ENCODE data around the gene ATP6V0E1. TPM values are rescaled to one million over a fixed set of nuclear protein-coding genes. Genes with fewer than 3 reads are reported as not detected.

The ATP6V0E1 gene
- total RNA-seq, 1 donor from 2014 or later, result 326 TPM

GRCh38 chr5:173011566-173011965 is 28.0 kb downstream of the ATP6V0E1 start:
- H3K4me1 ChIP-seq, result peaks cover 78% of the 10 kb centered on the region

DNA sequence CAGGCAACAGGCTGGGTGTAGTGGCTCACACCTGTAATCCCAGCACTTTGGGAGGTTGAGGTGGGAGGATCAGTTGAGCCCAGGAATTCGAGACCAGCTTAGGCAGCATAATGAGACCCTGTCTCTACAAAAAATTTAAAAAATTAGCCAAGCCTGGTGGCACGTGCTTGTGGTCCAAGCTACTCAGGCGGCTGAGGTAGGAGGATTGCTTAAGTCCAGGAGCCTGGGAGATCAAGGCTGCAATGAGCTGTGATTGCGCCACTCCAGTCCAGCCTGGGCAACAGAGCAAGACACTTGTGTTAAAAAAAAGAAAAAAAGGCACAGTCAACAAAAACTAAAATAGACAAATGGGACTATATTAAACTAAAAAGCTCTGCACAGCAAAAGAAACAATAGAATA is 29.3 kb downstream of the ATP6V0E1 start:
- H3K27ac ChIP-seq, result peak overlapping the region; percentile 61

More at GRCh38 chr5:173011566-173011965, 28.0 kb downstream of the ATP6V0E1 start:
- intact Hi-C loops (cut with DNase I), result no loop called here
- no peak for TF ChIP-seq CTCF (IDR thresholded peaks at IDR 0.05)
- Histone ChIP-seq H3K4me3 (no peak overlapping the region), H3K27me3 (no peaks in the 10 kb centered on the region), H3K9me3 (no peaks in the 10 kb centered on the region), H3K27ac (peak overlapping the region; percentile 66), H3K36me3 (no peaks in the 10 kb centered on the region)
- ATAC-seq, result peak; percentile 63
- DNase-seq, result no peak

DNA sequence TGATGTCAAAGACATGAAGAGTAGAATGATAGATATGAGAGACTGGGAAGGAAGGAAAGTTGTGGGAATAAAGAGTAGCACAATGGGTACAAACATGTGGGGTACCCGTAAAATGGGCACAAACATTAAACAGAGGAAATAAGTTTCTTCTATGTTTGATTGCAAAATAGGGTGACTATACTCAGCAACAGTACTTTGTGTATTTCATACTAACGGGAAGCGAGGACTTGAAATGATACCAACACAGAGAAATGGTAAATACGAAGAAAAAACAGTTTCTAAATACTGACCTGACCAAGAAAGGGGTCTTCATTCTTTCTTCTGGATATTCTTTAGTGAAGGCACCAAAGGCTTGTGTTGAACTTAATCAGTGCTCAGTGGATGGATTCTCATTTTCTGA is 31.1 kb downstream of the ATP6V0E1 start:
- no peaks in the 10 kb centered on the region for H3K9me3 ChIP-seq
- peaks cover 71% of the 10 kb centered on the region for H3K4me1 ChIP-seq
- H3K27ac ChIP-seq, result peak overlapping the region; percentile 59
- no peaks in the 10 kb centered on the region for H3K27me3 ChIP-seq
- no peaks in the 10 kb centered on the region for H3K36me3 ChIP-seq
- ATAC-seq, result no peak
- TF ChIP-seq CTCF (IDR thresholded peaks at IDR 0.05), result no peak
- no peak overlapping the region for H3K4me3 ChIP-seq
- DNase-seq, result no peak
- intact Hi-C loops (cut with DNase I), result no loop called here

More for the DNA sequence above, 29.3 kb downstream of the ATP6V0E1 start:
- no peaks in the 10 kb centered on the region for H3K36me3 ChIP-seq
- intact Hi-C loops (cut with DNase I), result no loop called here
- H3K4me1 ChIP-seq, result peaks cover 77% of the 10 kb centered on the region
- no peaks in the 10 kb centered on the region for H3K27me3 ChIP-seq
- DNase-seq (peak; percentile 80), ATAC-seq (peak; percentile 46)
- no peak for TF ChIP-seq CTCF (IDR thresholded peaks at IDR 0.05)
- H3K4me3 ChIP-seq, result no peak overlapping the region
- no peaks in the 10 kb centered on the region for H3K9me3 ChIP-seq

- no peak for TF ChIP-seq CTCF (IDR thresholded peaks at IDR 0.05)
- H3K27ac ChIP-seq, result peak overlapping the region; percentile 59
- H3K4me1 ChIP-seq, result peaks cover 66% of the 10 kb centered on the region
- intact Hi-C loops (cut with DNase I), result no loop called here
- H3K36me3 ChIP-seq, result peaks cover 5% of the 10 kb centered on the region
- ATAC-seq (no peak), DNase-seq (no peak)
- no peaks in the 10 kb centered on the region for H3K9me3 ChIP-seq
- no peak overlapping the region for H3K4me3 ChIP-seq
- H3K27me3 ChIP-seq, result no peaks in the 10 kb centered on the region
Observed at GRCh38 chr5:173015192-173015591, 31.6 kb downstream of the ATP6V0E1 start.

DNA sequence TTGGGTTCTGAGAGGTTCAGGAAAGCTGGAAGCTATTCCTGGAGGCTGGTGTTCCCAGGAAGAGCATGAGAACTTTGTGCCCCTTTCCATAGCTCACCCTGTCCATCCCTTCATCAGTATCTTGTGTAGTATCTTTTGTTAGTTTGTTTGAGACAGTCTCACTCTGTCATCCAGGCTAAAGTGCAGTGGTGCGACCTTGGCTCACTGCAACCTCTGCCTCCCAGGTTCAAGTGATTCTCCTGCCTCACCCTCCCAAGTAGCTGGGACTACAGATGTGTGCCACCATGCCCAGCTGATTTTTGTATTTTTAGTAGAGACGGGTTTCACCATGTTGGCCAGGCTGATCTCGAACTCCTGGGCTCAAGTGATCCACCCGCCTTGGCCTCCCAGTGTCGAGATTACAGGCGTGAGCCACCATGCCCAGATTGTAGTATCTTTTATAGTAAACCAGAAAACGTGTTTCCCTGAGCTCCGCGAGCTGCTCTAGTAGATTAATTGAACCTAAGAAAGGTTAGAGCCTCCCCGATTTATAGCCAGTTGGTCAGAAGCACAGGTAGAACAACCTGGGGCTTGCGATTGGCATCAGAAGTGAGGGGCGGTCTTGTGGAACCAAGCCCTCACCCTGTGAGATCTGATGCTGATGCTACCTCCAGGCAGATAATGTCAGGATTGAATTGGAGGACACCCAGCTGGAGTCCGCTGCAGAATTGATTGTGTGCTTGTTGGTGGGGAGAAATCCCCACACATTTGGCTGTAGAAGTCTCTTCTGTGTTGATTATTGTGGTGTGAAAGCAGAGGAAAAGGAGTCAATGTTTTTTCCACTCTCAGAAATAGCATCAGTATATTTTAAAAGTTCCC is 32.3 kb downstream of the ATP6V0E1 start:
- H3K27me3 ChIP-seq, result no peaks in the 10 kb centered on the region
- DNase-seq, result no peak
- no peaks in the 10 kb centered on the region for H3K9me3 ChIP-seq
- peaks cover 59% of the 10 kb centered on the region for H3K4me1 ChIP-seq
- ATAC-seq, result no peak
- intact Hi-C loops (cut with DNase I), result no loop called here
- H3K36me3 ChIP-seq, result peaks cover 11% of the 10 kb centered on the region
- TF ChIP-seq CTCF (IDR thresholded peaks at IDR 0.05), result no peak
- H3K4me3 ChIP-seq, result no peak overlapping the region
- peak overlapping the region; percentile 66 for H3K27ac ChIP-seq
